ENCODE measurements around the gene GXYLT2. TPM values are rescaled to one million over a fixed set of nuclear protein-coding genes. Genes with fewer than 3 reads are reported as not detected.

The GXYLT2 gene
- total RNA-seq, 4 donors from 2014 or later, result 12.8 to 51.2 (median 13.8) TPM

DNA sequence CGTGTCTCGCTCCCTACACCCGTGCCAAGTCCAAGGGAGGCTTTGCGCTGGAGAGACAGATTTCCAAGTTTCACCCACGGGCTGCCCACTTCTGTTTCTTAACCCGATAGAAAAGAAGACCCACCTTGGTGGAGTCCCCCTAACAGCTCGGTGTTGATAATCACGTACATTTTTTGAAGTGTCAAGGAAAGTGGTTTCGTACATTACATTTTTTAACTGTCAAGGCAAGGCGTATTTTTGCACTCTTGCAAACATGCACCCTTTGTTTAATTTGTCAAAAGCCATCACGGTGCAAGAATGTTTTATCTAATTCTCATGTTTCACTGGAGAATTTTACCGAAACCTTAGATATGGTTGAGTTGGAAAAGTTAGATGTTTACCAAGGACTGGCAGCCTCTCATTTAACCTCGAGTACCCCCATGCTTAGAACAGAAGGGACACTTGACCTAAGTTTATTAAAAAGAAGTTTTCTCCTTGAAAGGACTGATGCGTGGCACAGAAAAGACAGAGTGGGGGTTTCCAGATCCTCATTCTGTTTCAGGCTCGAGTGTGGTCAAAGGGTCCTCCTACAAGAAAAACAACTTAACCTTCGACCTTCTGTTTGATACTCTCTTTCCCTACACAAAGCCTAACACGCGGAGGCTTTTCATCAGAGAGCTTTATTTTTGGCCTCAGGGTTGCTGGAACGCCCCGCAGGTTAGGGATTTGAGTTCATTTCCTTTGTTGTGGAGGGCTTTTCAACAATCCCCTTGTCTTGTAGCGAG is 882 bp downstream of the GXYLT2 start:
- TF ChIP-seq, protein P1, sequence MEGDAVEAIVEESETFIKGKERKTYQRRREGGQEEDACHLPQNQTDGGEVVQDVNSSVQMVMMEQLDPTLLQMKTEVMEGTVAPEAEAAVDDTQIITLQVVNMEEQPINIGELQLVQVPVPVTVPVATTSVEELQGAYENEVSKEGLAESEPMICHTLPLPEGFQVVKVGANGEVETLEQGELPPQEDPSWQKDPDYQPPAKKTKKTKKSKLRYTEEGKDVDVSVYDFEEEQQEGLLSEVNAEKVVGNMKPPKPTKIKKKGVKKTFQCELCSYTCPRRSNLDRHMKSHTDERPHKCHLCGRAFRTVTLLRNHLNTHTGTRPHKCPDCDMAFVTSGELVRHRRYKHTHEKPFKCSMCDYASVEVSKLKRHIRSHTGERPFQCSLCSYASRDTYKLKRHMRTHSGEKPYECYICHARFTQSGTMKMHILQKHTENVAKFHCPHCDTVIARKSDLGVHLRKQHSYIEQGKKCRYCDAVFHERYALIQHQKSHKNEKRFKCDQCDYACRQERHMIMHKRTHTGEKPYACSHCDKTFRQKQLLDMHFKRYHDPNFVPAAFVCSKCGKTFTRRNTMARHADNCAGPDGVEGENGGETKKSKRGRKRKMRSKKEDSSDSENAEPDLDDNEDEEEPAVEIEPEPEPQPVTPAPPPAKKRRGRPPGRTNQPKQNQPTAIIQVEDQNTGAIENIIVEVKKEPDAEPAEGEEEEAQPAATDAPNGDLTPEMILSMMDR (IDR thresholded peaks at IDR 0.05), result no peak
- no peak for ATAC-seq (ENCODE audit: low FRiP score)
- DNase-seq (ENCODE audit: low spot score), result no peak

DNA sequence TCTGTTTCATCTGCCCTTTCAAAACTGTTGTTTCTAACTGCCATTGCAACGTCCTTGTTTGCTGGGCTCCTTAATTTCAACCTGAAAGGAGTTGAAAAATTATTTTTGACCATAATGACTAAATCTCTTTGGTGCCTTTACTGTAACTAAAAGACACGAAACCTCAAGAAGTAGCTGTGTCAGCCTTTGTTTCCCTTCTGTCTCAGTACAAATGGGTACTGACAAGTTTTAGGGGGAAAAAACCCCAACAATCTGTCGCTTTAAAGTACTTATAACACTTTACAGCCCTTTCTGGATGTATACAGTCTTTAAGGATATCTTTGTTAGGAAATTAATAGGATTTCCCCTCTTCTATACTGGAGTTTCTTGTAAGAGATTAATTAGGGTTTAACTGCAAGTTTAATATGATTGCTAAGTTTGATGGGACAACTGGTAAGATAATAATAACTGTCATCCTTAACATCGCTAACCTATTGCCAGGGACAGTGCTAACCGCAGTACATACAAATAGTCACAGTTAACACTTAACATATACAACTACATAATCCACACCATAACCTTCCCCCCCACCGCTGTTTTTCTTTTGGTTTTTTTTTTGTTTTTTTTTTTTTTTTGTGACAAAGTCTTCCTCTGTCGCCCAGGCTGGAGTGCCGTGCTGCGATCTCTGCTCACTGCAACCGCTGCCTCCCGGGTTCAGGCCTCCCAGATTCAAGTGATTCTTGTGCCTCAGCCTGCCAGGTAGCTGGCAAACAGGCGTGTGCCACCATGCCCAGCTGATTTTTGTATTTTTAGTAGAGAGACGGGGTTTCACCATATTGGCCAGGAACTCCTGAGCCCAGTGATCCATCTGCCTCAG is 1.7 kb downstream of the GXYLT2 start:
- DNase-seq (ENCODE audit: low spot score) (no peak), ATAC-seq (ENCODE audit: low FRiP score) (no peak)
- TF ChIP-seq, protein P1 (IDR thresholded peaks at IDR 0.05), result no peak

DNA sequence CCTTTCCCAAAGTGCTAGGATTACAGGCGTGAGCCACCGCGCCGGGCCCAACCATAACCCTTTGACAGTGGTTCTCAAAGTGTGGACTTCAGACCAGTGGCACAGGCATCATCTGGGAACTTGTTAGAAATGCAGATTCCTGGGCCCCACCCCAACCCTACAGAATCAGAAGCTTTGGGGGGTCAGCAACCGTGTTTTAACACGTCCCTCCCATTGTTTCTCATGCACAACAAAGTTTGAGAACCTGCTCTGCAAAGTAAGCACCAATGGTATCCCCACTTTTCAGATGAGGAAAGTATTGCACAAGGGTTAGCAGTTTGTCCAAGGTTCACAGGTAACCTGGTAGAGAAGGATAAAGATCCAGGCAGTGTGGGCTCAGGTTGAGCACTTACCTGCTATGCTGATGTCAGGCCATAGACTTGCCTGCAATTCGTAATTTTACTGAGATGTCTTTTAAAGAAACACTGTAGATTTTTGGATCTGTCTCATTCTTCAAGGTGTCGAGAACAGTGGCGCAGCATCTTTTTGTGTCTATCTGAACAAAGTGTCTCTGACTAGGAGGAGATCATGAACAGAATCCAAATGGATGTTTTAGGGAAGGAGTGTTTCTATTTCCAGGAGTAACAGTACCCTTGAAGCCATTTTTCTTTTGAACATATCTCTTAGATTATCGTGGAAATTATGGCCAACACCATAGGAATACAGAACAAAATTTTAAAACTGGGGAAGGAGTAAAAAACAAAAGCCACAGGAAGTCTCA is 2.5 kb downstream of the GXYLT2 start:
- ATAC-seq (ENCODE audit: low FRiP score) (no peak), DNase-seq (ENCODE audit: low spot score) (no peak)
- TF ChIP-seq, protein P1 (IDR thresholded peaks at IDR 0.05), result no peak

DNA sequence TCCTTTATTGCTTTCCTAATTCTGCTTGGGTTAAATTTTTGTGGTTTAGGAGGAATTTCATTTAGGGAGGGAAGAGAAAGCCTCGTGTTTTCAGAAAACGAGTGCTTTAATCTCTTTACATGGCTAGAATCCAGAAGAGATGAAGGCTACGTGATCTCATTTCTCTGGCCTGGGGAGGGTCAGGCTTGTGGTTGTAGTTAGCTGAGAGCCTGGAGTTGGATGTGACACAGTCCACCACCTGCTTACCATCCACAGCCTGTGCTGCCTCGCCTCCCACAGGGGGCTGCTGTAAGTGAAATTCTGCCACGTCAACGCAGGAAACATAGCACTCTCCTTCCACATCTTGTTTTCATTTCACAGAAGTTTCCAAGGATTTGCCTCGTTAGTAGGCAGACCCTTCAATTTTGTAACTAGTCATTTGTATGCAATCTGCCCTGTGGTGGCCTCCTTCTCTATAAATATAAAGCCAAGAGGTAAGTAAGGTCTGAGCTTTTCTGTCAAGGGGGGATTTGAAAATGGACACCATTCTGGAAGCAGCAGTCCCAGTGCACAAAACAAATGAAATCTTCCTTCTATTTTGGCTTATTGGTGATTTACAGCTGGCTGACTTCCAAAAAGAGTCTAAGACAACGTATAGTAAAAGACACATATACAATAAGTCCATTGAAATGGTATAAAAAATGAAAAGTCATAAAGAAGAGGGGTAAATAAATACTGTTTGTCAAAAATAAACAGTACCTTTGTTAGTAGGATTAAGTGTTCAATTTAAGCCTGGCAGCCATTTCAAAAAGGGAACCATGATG is 3.4 kb downstream of the GXYLT2 start:
- TF ChIP-seq, protein P1 (IDR thresholded peaks at IDR 0.05), result no peak
- ATAC-seq (ENCODE audit: low FRiP score) (no peak), DNase-seq (ENCODE audit: low spot score) (no peak)

DNA sequence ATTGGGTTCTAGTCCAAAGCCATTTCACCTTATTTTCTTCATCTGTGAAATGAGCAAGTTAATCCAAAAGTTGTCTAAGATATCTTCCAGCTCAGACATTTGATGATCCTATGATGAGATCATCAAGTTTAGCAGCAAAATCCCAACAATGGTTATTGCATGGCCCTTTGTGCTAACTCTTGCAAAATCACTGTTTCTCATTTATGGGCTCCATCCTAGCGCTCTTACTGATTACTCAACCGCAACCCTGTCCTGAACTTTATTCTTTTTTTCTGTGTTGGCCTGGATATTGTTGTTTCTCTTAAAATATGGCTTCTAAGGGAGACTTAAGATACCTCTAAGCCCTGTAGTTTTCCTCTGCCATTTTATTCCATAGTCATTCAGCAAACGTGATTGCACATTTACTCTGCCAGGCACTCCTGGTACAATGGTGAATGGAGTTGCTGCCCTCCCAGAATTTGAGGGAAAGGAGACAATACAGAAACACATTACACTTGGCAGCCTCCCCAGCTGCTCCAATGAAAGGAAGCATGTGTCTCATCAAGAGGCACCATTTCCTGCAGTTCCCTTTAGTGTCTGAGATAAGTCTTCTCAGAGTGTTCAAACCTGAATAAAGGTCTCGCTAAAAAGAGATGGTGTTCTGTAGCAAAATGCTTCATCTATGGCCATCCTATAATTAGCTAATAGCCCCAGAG is 4.4 kb downstream of the GXYLT2 start:
- ATAC-seq (ENCODE audit: low FRiP score) (peak; percentile 54), DNase-seq (ENCODE audit: low spot score) (no peak)
- TF ChIP-seq, protein P1 (IDR thresholded peaks at IDR 0.05), result no peak

DNA sequence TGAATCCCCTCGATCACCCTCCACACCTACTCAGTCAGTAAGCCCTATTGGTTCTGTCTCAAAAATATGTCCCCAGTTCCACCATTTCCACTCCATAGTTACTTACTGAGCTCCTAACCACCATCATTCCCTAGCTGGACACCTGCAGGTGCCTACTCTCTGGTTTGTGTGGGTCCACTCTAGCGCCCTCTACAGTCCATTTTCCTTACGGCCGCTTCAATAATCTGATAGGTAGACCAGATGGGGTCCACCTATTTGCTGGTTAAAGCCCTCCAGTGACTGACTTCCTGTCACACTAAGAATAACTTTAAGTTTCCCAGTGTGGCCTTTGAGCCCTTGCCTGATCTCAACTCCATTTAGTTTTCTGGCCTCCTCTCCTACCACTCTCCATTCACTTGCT is 5.0 kb downstream of the GXYLT2 start:
- no peak for ATAC-seq (ENCODE audit: low FRiP score)
- no peak for DNase-seq (ENCODE audit: low spot score)
- TF ChIP-seq, protein P1 (IDR thresholded peaks at IDR 0.05), result no peak
